Thyroid gland (tissue), 4 donors: ENCODE measurements around the gene CACNA1D. TPM values are rescaled to one million over a fixed set of nuclear protein-coding genes. Genes with fewer than 3 reads are reported as not detected.

ENCODE experiments used
- DNase-seq, 2 donors: peaks; one replicate each; pipeline ENCODE4 v3.0.0-alpha.2; 2019
- H3K27ac ChIP-seq, 3 donors: fragments of 200-600 bp; sonication (generic); 1 replicate in 2 of 3; 2 replicates in 1 of 3; pipeline ENCODE4 v1.5.1; 2016 to 2019; ENCODE audit warnings: mild to moderate bottlenecking in 1 of 3, moderate library complexity in 1 of 3
- H3K27me3 ChIP-seq: fragments of 200-600 bp; sonication (generic); one replicate; pipeline ENCODE4 v1.5.1; 2019
- H3K36me3 ChIP-seq, 2 donors: fragments of 200-600 bp; sonication (generic); one replicate each; pipeline ENCODE4 v1.5.1; 2016 to 2019
- H3K4me1 ChIP-seq, 2 donors: fragments of 200-600 bp; sonication (generic); one replicate each; pipeline ENCODE4 v1.5.1; 2017 to 2019
- H3K4me3 ChIP-seq, 3 donors: fragments of 200-600 bp; sonication (generic); replicated peaks in 1 of 3; 1 replicate in 2 of 3; 2 replicates in 1 of 3; pipeline ENCODE4 v1.5.1; 2016; ENCODE audit warnings: mild to moderate bottlenecking in 1 of 3
- H3K9me3 ChIP-seq: fragments of 200-600 bp; sonication (generic); one replicate; pipeline ENCODE4 v1.5.1; 2017
- CTCF ChIP-seq, 6 experiments: fragments of 200-600 bp in 3 of 6; fragments of 450-650 bp in 3 of 6; sonication (generic) in 3 of 6; IDR thresholded peaks; one replicate each; pipeline ENCODE4 v1.5.1; 2016 to 2019; ENCODE audit warnings: antibody characterized with exemption in 6 of 6, mild to moderate bottlenecking in 2 of 6, inconsistent platforms in 1 of 6, moderate library complexity in 1 of 6
- POLR2A ChIP-seq, 2 donors: fragments of 450-650 bp; IDR thresholded peaks; one replicate each; pipeline ENCODE4 v1.6.1; 2017; ENCODE audit warnings: antibody characterized with exemption in 2 of 2, mild to moderate bottlenecking in 2 of 2, moderate library complexity in 1 of 2
- WGBS, 2 donors: methylation state at CpG; one replicate each; pipeline ENCODE4 v1.1.5; 2017; 5-methylcytosine and 5-hydroxymethylcytosine counted together
- intact Hi-C: fragments of 100-400 bp; cut with DNase I; formaldehyde crosslinking; loops from one replicate; pipeline ENCODE4 v1.15.1; 2023
- total RNA-seq, 4 donors: library from RNA; depleted of rRNA; stranded (reverse); fragments of >200 nt; gene quantifications; one replicate each; pipeline ENCODE4 v1.2.3, GENCODE V29; 2016

Gene CACNA1D
- total RNA-seq, 4 donors from 2014 or later: 7.1 to 46.1 (median 27.3) TPM

GRCh38 chr3:53589201-53589600 lies 94.8 kb downstream of the CACNA1D start:
- Histone ChIP-seq H3K36me3 (no peaks in the 10 kb centered on the region), H3K27me3 (no peaks in the 10 kb centered on the region), H3K4me1 (peaks cover 0 to 4% of the 10 kb centered on the region in 2 donors), H3K4me3 (no peak overlapping the region), H3K27ac (no peak overlapping the region), H3K9me3 (no peaks in the 10 kb centered on the region)
- no peak for TF ChIP-seq POLR2A (IDR thresholded peaks at IDR 0.05)
- no peak for TF ChIP-seq CTCF (IDR thresholded peaks at IDR 0.05)
- no peak for DNase-seq
- WGBS, 2 donors: 93 to 95% methylated on average over 12 of the region's 12 CpGs
- intact Hi-C loops: no loop called here

DNA sequence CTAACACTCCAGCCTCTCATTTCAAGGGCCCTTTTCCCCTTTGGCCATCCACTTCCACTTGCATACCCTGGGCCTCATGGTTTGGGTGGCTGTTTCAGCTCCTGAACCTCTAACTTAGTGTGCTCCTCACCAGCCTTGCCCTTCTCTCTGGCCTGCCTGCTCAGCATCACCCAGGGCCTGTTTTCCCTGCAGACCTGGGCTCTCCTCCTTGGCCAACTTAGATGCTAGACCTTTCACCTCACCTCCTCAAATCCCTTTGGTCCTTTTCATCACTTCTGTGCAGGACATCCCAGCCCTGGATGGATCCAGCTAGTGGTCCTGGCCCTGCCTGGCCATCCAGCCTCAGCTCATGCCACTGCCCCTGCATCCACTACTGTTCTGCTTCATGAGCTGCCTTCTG lies 95.4 kb downstream of the CACNA1D start:
- TF ChIP-seq POLR2A (IDR thresholded peaks at IDR 0.05): no peak
- TF ChIP-seq CTCF (IDR thresholded peaks at IDR 0.05): no peak
- no peak overlapping the region for H3K27ac ChIP-seq
- no peak overlapping the region for H3K4me3 ChIP-seq
- H3K36me3 ChIP-seq: no peaks in the 10 kb centered on the region
- no peak for DNase-seq
- no peaks in the 10 kb centered on the region for H3K9me3 ChIP-seq
- peaks cover 0 to 4% of the 10 kb centered on the region in 2 donors for H3K4me1 ChIP-seq
- intact Hi-C loops: no loop called here
- no peaks in the 10 kb centered on the region for H3K27me3 ChIP-seq

GRCh38 chr3:53590606-53591005 lies 96.2 kb downstream of the CACNA1D start:
- H3K4me1 ChIP-seq: no peaks in the 10 kb centered on the region
- no peak overlapping the region for H3K27ac ChIP-seq
- DNase-seq: no peak
- no peaks in the 10 kb centered on the region for H3K36me3 ChIP-seq
- no peak overlapping the region for H3K4me3 ChIP-seq
- H3K9me3 ChIP-seq: no peaks in the 10 kb centered on the region
- intact Hi-C loops: no loop called here
- 96% methylated on average over 5 to 8 of the region's 8 CpGs for WGBS, 2 donors
- no peaks in the 10 kb centered on the region for H3K27me3 ChIP-seq
- TF ChIP-seq POLR2A (IDR thresholded peaks at IDR 0.05): no peak

DNA sequence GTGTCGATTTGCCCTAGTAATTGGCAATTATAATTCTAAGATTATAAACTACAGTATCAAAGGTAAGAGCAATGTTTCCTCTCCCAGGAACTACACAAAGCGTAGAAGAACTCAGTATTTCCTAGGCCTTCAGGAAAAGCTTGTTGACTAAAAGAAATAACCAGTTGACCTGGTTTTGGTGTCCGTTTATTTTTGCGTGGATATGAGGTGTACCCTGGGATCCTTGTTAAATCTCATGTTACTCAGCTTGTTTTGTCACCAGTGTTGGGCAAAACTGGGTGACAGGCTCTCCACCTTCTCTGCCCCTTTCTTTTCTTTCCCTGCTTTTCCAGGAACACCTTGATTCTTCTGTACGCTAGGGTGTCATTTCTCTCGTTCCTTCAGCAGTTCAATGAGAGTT lies 97.2 kb downstream of the CACNA1D start:
- Histone ChIP-seq H3K27me3 (no peaks in the 10 kb centered on the region), H3K36me3 (no peaks in the 10 kb centered on the region), H3K4me1 (no peaks in the 10 kb centered on the region), H3K9me3 (no peaks in the 10 kb centered on the region), H3K27ac (no peak overlapping the region), H3K4me3 (no peak overlapping the region)
- 58 to 72% methylated on average over 6 of the region's 6 CpGs for WGBS, 2 donors
- TF ChIP-seq POLR2A (IDR thresholded peaks at IDR 0.05) (no peak), CTCF (IDR thresholded peaks at IDR 0.05) (no peak)
- no peak for DNase-seq
- intact Hi-C loops: no loop called here

GRCh38 chr3:53592862-53593261 lies 98.5 kb downstream of the CACNA1D start:
- DNase-seq: no peak
- intact Hi-C loops: no loop called here
- no peak for TF ChIP-seq POLR2A (IDR thresholded peaks at IDR 0.05)
- no peak for TF ChIP-seq CTCF (IDR thresholded peaks at IDR 0.05)
- no peaks in the 10 kb centered on the region for H3K36me3 ChIP-seq
- H3K27me3 ChIP-seq: no peaks in the 10 kb centered on the region
- no peak overlapping the region for H3K27ac ChIP-seq
- 88 to 91% methylated on average over 7 of the region's 7 CpGs for WGBS, 2 donors
- no peak overlapping the region for H3K4me3 ChIP-seq
- no peaks in the 10 kb centered on the region for H3K4me1 ChIP-seq
- no peaks in the 10 kb centered on the region for H3K9me3 ChIP-seq

DNA sequence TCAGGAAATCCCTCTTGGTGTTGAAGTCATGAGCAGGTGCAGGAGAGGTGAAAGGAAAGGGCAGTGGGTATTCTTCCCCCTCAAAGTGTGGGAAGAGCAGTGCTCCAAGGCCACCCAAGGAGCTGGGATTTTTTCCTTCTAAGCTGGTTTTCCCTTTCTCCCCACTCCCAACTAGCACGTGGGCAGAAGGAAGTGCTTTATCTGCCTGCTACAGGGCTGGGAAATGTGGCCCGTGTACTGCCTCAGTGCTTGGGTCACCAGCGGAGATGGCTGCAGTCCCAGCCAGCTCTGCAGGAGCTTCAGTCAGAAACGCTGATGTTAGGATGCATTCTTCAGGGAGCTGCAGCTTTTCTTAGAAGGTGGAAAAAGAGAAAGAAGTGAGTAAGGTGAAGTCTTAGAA lies 99.2 kb downstream of the CACNA1D start:
- 48 to 60% methylated on average over 4 of the region's 4 CpGs for WGBS, 2 donors
- H3K27me3 ChIP-seq: no peaks in the 10 kb centered on the region
- no peaks in the 10 kb centered on the region for H3K9me3 ChIP-seq
- no peak for TF ChIP-seq CTCF (IDR thresholded peaks at IDR 0.05)
- no peak for TF ChIP-seq POLR2A (IDR thresholded peaks at IDR 0.05)
- no peaks in the 10 kb centered on the region for H3K4me1 ChIP-seq
- DNase-seq: no peak
- H3K4me3 ChIP-seq: no peak overlapping the region
- no peak overlapping the region for H3K27ac ChIP-seq
- H3K36me3 ChIP-seq: no peaks in the 10 kb centered on the region
- intact Hi-C loops: no loop called here
